Measurements from ENCODE around the gene CDHR4.
"Not testable (repeated sequence)": the region's sequence is repeated elsewhere in the genome, so short reads cannot be mapped to it uniquely, and the experiment has no call there.

CDHR4 gene

DNA sequence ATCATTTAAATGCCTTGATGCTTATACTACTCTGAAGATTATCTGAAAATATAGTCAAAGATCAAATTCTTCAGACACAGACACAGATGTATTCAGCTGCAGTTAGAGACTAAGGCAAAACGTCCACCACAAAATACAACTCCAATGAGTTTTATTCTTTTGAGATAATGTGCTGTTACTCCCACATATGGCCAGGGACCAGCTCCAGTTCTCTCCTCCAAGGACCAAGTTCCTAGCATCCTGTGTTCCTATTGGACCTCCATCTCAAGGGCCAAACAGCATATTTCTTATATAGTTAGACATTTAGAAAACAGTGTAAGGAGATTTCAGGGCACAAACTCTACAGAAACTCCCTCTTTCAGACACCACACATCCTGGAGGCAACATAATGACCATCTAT lies 40.4 kb downstream of the CDHR4 start:
- DNase-seq (ENCODE audit: low read depth), result no peak

DNA sequence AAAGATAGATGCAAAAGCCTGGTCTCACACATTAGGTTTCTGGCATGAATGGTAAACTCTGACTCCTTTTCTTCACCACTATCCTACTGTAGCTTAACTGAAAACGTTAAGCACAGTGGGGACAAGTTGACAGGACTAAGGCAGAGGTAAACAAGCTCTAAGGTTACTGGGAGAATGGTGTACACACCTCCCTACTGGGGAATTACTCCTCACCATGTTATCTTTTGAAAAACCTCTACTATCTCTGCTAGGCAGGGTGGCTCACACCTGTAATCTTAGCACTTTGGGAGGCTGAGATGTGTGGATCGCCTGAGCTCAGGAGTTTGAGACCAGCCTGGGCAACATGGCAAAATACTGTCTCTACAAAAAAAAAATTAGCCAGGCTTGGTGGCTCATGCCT lies 42.5 kb downstream of the CDHR4 start:
- no peak for DNase-seq (ENCODE audit: low read depth)
- no peak for TF ChIP-seq CTCF (IDR thresholded peaks at IDR 0.05; ENCODE audit: insufficient read depth, low read depth, low read length, missing control alignments)

More for the DNA sequence above, 40.4 kb downstream of the CDHR4 start:
- no peak for TF ChIP-seq CTCF (IDR thresholded peaks at IDR 0.05; ENCODE audit: insufficient read depth, low read depth, low read length, missing control alignments)
- no peak overlapping the region for H3K4me3 ChIP-seq (ENCODE audit: low read length)

DNA sequence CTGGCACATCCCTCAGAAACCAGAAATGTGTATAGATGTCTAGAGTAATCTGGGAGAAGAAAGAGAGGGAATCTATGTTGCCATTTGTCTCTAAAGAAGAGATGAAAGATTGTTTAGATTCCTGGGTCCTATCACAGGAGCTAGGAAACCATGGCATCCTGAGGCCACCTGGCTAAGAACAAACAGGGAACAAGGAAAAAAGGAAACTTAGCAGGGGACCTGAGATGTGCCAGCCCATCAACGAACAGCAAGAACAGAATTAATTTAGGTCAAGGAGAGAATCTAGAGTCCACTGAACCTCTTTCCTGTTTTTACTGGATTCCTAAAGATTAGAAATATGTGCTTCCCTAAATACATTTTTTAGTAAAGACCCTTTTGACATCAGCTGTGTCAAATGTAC lies 43.6 kb downstream of the CDHR4 start:
- no peak overlapping the region for H3K4me3 ChIP-seq (ENCODE audit: low read length)
- no peak for DNase-seq (ENCODE audit: low read depth)
- TF ChIP-seq CTCF (IDR thresholded peaks at IDR 0.05; ENCODE audit: insufficient read depth, low read depth, low read length, missing control alignments), result no peak

More for the DNA sequence above, 42.5 kb downstream of the CDHR4 start:
- H3K4me3 ChIP-seq (ENCODE audit: low read length), result no peak overlapping the region

- no peak overlapping the region for H3K4me3 ChIP-seq (ENCODE audit: low read length)
- no peak for TF ChIP-seq CTCF (IDR thresholded peaks at IDR 0.05; ENCODE audit: insufficient read depth, low read depth, low read length, missing control alignments)
- DNase-seq (ENCODE audit: low read depth), result peak; percentile 4
These were observed 45.1 kb downstream of the CDHR4 start for GRCh38 chr3:49754536-49754935.

- no peak for TF ChIP-seq CTCF (IDR thresholded peaks at IDR 0.05; ENCODE audit: insufficient read depth, low read depth, low read length, missing control alignments)
- DNase-seq (ENCODE audit: low read depth), result no peak
- no peak overlapping the region for H3K4me3 ChIP-seq (ENCODE audit: low read length)
These were observed 48.2 kb downstream of the CDHR4 start for GRCh38 chr3:49751501-49751900.

- H3K4me3 ChIP-seq (ENCODE audit: low read length), result no peak overlapping the region
- no peak for TF ChIP-seq CTCF (IDR thresholded peaks at IDR 0.05; ENCODE audit: insufficient read depth, low read depth, low read length, missing control alignments)
- no peak for DNase-seq (ENCODE audit: low read depth)
These were observed 49.6 kb downstream of the CDHR4 start for GRCh38 chr3:49750056-49750455.

GRCh38 chr3:49748874-49749273 lies 50.8 kb downstream of the CDHR4 start:
- H3K4me3 ChIP-seq (ENCODE audit: low read length); DNase-seq (ENCODE audit: low read depth): not testable (repeated sequence)
